OCI-M2 (cell line): ENCODE results near the gene CTSZ.
"Not testable (repeated sequence)": the region's sequence is repeated elsewhere in the genome, so short reads cannot be mapped to it uniquely, and the experiment has no call there.

Experiments
- DNase-seq: peaks from one replicate; lab custom pipeline; 2025; ENCODE audit not compliant: unreplicated experiment; lab: John Stamatoyannopoulos, UW

The CTSZ gene

DNA sequence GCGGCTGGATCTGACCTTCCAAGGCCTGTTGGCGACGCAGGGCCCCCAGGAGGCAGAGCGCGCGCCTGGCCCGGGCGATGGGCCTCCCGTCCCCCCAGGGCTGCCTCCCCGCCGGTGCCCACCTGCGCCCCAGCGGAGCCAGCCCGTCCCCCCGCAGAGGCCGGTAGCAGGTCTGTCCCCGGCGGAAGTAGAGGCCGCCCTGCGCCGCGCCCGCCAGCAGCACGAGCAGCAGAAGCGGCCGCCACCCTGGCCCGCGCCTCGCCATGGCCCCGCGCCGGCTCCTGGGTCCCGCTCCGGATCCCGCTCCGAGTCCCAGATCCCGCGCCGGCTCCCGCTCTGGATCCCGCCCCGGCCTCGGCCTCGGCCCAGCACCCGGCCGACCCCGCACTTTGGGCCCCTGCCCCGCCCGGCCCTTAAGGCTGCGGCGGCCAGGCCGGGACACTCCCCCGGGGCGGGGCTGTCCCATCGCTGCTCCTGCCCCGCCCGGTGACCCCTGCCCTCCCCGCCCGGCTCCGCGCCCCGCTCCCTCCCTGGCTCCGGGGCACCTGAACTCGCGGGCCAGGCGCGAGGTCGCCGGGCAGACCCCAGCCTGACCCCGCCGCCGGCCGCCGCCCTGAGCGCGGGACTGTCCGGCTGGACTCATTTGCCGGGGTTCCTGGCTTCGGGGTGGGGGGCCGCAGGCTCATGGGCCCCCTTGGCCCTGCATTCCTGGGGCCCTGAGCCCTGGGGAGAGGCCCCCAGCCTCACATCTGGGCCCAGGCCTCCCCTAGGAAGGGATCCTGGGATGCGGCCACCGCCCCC is at the start of gene CTSZ:
Gene CTSZ (minus strand): TSS at position 391 of the 801 bp plus-strand sequence. CDS start 126 bp downstream, at position 265.
- DNase-seq: no peak

DNA sequence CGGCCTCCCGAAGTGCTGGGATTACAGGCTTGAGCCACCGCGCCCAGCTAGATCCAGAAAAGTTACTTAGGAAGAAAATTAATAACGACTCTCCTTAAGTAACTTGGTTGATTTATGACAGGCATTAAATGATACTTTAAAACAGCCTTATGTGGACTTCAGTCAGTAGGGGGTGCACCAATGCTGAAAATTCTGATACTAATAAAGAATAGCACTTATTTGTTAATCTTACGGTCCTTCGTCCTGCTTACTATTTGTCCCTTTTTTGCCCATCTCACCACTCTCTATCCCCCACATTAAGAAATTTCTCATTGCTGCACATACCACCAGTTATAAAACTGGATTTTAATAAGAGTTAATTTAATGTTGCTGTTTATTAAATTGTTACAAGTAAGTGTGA is 48.2 kb upstream of the CTSZ start:
- DNase-seq: no peak

DNA sequence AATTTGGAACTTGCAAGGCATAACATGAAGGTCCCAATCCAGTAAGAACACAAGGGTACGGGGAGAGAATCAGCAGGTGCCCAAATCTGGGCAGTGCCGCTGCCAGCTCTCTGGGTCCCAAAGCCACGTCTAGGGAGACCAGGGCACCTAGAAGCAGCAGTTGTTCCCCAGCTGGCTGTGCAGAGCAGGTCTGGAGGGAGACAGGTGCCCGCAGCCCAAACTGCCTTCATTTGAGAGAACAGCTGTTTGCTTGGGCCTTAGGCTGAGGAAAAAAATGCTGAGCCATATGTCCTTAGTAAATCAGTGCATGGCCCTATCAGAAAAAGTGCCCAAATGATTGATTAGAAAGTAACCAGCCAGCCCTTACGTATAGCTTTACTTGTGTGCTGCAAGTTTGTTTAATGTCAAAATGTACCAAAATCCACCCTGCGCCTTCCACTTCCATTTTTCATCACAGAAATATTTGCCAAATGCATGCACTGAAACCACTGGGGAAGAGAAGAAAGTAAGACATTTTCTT is 44.7 kb upstream of the CTSZ start:
- DNase-seq: no peak

DNA sequence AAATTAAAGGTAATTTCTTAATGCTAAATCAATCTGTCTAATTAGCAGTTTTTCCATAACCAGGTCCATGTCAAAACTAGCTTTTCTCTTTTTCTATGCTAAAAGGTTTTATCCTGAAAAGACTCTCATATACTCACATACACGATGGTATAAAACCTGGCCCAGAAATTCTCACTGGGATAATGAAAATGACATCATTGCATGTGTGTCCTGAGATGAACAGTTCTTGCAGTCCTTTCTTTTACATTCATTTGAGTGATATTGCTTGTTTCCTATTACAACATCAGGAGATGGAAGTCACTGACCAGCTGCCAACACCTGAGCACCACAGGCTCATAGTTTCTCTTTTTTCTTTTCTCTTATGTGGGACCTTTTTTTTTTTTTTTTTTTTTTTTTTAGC is 43.4 kb upstream of the CTSZ start:
- DNase-seq: no peak

DNA sequence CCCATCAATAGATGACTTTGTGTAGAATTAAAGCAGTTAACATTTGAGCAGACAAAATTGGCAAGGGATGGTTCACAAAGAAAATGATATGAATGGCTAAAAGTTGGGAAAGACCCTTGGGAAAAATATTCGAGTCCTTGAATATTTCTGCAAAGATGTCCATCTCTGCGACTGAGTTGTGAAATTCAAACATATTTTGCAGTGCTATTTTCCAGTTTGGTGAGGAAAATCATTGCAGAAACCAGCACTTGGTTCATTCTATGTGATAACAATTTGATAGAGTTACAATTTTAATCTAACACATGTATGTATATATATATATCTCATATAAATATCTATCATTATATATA is 41.6 kb upstream of the CTSZ start:
- no peak for DNase-seq

DNA sequence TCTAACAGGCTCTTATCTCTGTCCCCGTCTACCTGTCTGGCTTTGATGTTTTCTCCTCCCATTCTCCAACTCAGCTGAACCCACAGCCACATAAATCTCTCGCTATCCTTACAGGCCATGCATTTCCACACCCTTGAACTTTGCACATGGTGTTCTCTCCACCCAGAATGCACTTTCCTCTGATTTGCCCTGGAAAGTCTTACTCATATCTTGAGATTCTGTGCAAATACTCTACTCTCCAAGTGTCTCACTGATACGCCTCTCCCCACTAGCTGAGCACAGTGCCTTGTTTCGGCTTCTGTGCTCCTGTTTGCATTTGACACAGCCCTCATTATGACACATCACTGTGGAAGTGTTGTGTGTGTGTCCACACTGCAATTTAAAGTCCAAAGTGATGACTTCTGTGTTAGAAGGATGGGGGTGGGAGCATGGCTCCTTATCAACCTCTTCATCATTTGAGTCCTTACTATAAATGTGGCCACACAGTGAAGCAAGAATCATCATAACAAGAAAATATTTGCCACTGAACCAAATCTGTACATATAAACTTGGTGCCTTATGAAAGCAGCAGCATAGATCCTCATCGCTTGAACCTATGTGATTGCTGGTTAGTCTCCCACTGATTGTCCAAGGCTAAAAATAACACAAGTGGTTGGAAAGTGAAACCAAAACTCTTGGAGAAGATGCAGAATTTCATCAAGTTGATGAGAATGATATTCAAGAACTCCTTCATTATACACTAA is 41.1 kb upstream of the CTSZ start:
- DNase-seq: no peak

DNA sequence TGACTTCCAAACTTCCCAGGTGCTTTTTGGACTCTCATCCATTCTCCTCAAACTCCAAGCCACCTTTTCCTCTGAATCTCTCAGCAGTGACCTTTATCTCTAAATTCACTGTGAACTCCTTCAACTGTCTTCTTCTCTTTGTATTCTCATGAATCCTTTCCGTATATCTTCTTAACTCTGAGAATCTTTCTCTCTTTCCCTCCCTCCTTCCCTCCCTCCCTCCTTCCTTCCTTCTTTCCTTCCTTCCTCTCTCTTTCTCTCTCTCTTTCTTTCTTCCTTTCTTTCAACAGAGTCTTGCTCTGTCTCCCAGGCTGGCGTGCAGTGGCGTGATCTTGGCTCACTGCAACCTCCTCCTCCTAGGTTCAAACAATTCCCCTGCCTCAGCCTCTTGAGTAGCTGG is 39.8 kb upstream of the CTSZ start:
- DNase-seq: no peak

DNA sequence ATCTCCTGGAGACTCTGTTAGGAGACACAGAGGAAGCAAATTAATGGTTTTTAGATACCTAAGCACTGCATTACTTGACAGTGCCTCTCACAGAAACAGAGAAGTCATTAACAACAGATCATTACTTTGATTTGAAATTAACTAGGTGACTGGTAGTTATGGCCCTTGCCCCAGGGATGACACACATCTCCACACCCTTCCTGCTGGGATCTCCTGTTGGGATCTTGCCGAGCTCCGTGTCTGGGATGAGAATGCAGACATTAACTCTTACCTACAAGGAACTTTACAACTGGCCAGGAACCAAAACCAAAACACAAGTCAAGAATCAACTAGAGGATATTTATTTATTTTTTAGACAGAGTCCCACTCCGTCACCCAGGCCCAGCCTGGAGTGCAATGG is 37.7 kb upstream of the CTSZ start:
- no peak for DNase-seq

DNA sequence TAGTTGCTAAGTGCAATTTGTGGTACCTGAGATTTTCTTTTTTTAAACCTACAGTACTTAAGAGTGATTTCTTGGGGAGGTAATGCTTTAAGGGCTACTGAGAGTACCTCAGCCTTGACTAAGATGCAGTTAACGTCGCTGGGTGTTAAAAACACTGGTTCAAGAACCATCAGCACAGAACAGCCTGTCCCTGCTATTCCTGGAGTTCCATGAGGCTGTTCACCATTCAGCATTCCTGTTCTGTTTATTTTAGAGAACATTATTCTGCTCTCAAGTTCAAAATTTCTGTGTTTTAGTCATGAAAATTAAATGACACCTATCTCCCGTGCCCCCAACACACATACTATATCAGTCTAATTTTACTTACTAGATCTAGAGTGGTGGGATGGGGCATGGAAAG is 37.2 kb upstream of the CTSZ start:
- DNase-seq: no peak

DNA sequence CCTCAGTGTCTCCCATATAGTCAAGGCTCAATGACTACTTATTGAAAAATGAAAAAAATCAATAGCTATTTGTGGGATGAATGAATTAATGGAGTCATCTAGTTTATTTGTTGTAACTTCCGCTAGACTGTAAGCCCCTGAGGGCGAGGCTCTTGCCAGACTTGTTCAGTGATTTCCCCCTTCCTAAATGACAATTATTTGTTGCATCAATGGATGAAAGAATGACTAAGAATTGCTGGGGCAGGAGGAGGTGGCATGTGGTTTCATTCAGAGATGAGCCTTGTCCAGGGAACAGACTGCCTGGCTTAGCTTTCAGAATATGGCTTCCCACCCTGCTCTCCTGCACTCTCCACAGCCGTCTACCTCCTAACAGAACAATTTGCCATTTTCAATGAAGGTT is 36.6 kb upstream of the CTSZ start:
- no peak for DNase-seq

DNA sequence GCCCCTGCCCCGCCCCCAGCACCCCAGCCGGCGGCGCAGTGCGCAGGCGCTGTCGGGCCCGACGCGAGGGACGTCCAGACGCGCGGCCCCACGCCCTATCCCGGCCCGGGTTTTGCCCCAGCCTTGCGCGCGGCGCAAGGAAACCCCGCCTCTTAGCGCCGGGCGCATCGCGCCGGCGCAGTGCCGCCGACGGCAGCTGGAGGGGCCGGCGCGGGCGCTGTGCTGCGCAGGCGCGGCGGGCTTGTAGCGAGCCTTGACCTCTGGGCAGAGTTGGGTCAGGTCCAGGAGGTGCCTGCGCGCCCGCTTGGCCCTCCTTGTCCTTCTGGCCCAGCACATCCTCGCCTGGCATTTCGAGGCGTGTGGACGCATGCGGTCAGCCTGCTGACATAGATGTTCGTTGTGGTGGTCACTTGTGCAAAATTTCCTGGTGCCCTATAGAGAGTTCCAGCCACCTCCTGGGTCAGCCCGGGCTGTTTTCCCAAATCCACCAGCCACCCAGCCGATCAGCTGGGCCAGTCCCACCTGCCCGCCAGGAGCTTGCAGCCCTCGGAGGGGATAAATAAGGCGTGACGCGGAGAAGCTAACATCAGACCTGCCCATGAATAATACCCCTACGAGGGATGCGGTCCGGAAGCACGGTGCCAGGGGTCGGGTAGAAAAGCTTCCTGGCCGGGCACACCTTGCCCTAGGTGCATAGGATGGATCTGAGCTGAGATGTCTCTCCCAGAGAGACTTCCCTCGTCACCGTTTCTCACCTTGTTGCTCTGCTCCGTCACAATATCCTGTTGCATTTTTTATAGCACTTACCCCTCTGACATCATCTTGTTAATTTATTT is 36.0 kb upstream of the CTSZ start:
- peak; percentile 37 for DNase-seq

DNA sequence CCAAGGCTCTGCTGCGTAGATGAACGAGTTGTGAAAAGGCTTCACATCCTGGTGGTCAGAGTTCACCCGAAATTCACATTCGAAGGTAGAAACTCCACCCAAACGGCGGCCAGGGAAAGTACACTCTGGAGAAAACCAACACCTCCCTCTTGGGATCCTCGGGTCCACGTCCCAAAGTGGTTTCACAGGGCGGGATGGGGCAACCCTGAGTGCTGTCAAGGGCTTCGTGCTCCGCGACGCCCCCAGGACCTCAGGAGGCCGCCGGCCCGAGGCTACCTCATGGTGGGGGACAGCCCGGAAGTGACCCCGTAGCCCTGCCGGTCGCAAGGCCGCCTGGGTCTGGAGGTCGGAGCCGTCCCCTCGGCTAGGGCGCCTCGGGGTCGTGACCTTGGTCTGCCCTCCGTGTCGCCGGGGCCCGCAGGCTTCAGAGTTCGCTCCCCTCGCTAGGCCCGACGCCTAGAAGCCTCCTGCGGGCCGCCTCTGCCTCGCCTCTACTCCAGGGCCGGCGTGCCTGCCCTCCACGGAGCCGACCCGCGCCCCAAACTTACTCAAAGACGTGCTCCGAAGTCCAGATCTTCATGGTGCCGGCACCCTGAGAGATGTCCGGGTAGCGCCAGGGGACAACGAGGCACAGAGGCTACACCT is 35.2 kb upstream of the CTSZ start, which contains the start of gene PRELID3B:
Gene PRELID3B (minus strand): TSS at position 636 of the 645 bp plus-strand sequence. CDS start 56 bp downstream, at position 580.
- DNase-seq: no peak

DNA sequence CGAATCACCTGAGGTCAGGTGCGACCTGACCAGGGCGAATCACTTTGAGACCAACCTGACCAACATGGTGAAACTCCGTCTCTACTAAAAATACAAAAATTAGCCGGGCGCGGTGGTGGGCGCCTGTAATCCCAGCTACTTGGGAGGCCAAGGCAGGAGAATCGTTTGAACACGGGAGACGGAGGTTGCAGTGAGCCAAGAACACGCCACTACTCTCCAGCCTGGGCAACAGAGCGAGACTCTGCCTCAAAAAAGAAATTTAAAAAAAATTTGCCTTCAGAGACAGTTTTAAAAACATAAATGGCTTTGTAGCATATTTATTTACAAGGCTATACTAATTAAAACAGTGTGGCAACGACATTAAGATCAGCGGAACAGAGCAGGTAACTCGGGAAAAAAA is 34.4 kb upstream of the CTSZ start:
- not testable (repeated sequence) for DNase-seq

DNA sequence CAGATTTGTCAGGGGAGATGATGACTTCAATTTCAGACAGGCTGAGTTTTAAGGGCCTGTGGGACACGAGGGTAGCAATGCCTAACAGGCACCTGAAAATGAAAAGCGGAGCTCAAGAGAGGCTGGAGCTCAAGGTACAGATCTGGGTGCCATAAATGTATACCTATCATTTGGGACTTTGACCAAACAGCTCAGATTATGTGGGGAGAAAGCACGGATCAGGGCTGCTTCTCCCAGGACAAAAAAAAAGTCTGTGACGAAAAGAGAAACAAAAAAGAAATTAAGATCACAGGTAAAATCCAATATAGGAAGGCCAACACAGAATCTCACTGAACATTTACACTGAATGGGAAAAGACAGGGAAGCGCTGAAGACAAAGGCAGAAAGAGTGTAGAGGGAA is 33.6 kb upstream of the CTSZ start:
- no peak for DNase-seq

DNA sequence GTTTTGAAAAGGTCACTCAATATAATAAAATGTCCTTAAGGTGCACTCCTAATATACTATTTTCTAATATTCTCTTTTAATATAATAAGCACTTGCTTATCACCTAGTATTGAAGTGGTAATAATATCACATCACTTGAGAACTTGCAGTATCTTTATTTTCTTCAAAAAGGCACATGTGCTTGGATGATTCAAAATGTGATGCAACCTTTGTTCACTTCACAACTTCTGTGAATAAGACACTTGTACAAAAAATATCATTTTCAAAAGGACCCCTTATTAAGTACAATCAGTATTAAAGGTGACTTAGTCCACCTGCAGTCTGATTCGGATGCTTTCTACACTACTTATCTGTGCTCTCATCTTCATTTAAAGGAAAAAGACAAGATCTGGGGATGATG is 32.2 kb upstream of the CTSZ start:
- DNase-seq: no peak

DNA sequence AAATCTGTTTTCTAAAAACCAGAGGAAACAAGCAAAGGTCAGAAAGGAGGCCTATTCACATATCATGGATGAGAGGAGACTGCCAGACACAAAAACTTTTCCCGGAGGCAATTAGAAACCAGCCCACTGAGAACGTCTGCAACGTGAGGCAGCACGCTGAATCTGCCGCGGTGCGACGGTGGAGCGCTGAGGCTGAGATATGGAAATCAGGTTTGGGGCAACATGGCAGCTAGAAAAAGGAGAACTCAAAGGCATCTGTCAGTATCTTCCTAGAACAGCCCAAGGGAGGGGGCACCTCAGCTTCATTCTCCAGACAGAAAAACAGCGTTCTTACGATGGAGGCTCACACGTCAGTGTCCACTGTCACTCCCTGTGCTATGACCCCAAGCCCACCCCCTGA is 30.3 kb upstream of the CTSZ start:
- no peak for DNase-seq

DNA sequence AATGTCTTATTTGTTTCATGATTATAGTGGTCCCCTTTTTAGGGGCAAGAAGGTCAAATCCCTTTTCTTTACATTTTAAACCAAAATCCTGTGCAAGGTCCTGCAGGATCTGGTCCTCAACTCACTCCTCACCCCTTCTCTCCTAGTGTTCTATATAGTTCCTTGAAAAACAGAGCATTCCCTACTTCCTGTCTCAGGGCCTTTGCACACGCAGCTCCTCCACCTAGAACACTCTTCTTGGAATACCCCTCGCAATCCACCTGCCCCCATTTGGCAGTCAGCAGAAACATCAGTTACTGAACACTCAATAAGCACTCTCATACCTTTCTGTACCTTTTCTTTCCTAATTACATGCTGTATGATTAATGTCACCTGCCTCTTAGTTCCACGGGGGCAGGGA is 28.3 kb upstream of the CTSZ start:
- no peak for DNase-seq

DNA sequence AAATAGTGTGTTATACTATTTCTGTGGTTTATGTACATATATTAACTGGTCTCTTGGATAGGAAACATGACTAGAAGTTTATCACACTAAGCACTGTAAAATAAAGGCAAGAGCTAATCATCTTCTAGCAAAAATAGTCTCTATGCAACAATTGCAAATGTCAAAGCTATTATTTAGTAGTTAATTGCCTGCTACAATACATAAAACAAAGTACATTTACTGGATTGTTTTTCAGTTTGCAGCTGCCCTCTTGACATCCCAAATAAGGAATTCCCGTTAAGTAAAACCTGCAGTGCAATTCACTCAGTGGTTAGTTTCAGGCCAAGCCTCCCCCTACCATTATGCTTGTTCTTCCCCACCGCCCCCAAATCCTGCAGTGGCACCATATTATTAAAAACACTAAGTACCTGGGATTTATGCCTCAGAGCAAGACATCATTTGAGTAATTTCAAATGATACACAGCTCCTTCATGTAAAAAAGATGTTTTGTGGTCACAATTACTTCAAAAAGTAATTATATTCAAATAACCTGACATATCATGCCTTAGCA is 26.6 kb upstream of the CTSZ start:
- no peak for DNase-seq

DNA sequence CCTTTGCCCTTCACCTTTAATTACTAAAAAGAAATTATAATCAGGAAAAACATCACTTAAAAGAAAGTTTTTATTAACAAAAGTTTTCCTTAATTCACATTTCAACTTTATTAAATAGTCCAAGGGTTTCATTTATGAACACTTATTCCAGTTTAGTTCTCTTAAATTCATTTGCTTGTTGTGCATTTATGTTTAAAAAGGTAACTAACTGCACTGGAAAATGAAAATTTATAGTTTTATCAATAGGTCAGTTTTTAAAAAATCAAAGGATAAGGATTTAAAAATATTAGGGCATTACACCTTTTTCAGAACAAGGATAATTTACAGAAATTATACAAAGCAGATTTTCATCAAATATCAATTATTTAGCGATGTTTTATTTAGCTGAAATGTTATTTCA is 26.0 kb upstream of the CTSZ start:
- no peak for DNase-seq

DNA sequence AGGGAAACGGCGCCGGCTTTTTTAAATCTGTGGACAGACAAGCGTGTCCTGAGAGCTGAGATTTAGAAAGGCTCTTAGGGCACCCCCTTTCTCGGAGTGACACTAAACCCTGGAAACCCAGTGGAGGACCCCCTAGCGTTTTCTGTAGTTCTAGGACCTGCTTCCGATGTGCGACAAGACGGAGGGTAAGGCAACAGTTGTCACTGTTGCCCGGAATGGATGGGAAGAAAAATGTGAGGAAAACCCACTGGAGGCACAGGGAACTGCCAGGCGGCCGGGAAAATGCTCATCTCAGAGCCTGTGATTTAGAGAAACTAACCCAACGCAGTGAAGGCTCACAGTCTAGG is 25.6 kb upstream of the CTSZ start:
- no peak for DNase-seq
